ENCODE measurements around the gene RORC. TPM values are rescaled to one million over a fixed set of nuclear protein-coding genes. Genes with fewer than 3 reads are reported as not detected.

Gene RORC
- total and polyA plus RNA-seq, 2 experiments from 2014 or later, result not detected

GRCh38 chr1:151801846-151802245, 29.8 kb downstream of the RORC start:
- Histone ChIP-seq H2AFZ (no peak overlapping the region), H3K4me2 (ENCODE audit: unreplicated experiment) (no peak overlapping the region), H3K4me3 (no peak overlapping the region), H3K79me2 (ENCODE audit: insufficient read depth) (no peaks in the 10 kb centered on the region), H3K36me3 (ENCODE audit: low read depth) (no peaks in the 10 kb centered on the region), H3K27me3 (replicated peaks; ENCODE audit: insufficient read depth) (peaks cover 49% of the 10 kb centered on the region), H3K4me1 (ENCODE audit: insufficient read depth) (no peaks in the 10 kb centered on the region), H3K9me2 (ENCODE audit: insufficient read depth) (no peaks in the 10 kb centered on the region), H3K27ac (no peak overlapping the region), H3K9me3 (ENCODE audit: low read depth) (no peaks in the 10 kb centered on the region), H3F3A (ENCODE audit: insufficient read depth) (no peaks in the 10 kb centered on the region), H4K20me1 (ENCODE audit: insufficient read depth) (no peaks in the 10 kb centered on the region), H3K9ac (no peak overlapping the region)
- TF ChIP-seq EZH2 (IDR thresholded peaks at IDR 0.05; ENCODE audit: insufficient read depth, poor library complexity, severe bottlenecking) (no peak), EZH2phosphoT487 (IDR thresholded peaks at IDR 0.05; ENCODE audit: insufficient read depth, low read depth) (no peak)
- in situ Hi-C loops (cut with MboI), result no loop called here
- WGBS, 2 experiments (ENCODE audit: low coverage in 1 of 2, low lambda C conversion rate in 2 of 2, missing lambda C conversion rate in 2 of 2), result 66 to 74% methylated on average over 7 of the region's 7 CpGs
- no peak for DNase-seq

GRCh38 chr1:151801310-151801820, 30.2 kb downstream of the RORC start:
- DNase-seq, result no peak
- H3K9me3 ChIP-seq (ENCODE audit: low read depth), result no peaks in the 10 kb centered on the region
- no peak overlapping the region for H2AFZ ChIP-seq
- H3K36me3 ChIP-seq (ENCODE audit: low read depth), result no peaks in the 10 kb centered on the region
- H3K79me2 ChIP-seq (ENCODE audit: insufficient read depth), result no peaks in the 10 kb centered on the region
- no peaks in the 10 kb centered on the region for H3F3A ChIP-seq (ENCODE audit: insufficient read depth)
- peaks cover 49% of the 10 kb centered on the region for H3K27me3 ChIP-seq (replicated peaks; ENCODE audit: insufficient read depth)
- H3K27ac ChIP-seq, result no peak overlapping the region
- in situ Hi-C loops (cut with MboI), result no loop called here
- no peak overlapping the region for H3K4me2 ChIP-seq (ENCODE audit: unreplicated experiment)
- H3K9ac ChIP-seq, result no peak overlapping the region
- no peaks in the 10 kb centered on the region for H4K20me1 ChIP-seq (ENCODE audit: insufficient read depth)
- no peak overlapping the region for H3K4me3 ChIP-seq
- no peak for TF ChIP-seq EZH2phosphoT487 (IDR thresholded peaks at IDR 0.05; ENCODE audit: insufficient read depth, low read depth)
- no peak for TF ChIP-seq EZH2 (IDR thresholded peaks at IDR 0.05; ENCODE audit: insufficient read depth, poor library complexity, severe bottlenecking)
- no peaks in the 10 kb centered on the region for H3K4me1 ChIP-seq (ENCODE audit: insufficient read depth)
- no peaks in the 10 kb centered on the region for H3K9me2 ChIP-seq (ENCODE audit: insufficient read depth)
- whole genome bisulfite sequencing, 2 experiments (ENCODE audit: low coverage in 1 of 2, low lambda C conversion rate in 2 of 2, missing lambda C conversion rate in 2 of 2), result 80 to 89% methylated on average over 12 of the region's 12 CpGs

- in situ Hi-C loops (cut with MboI), result no loop called here
- WGBS, 2 experiments (ENCODE audit: low coverage in 1 of 2, low lambda C conversion rate in 2 of 2, missing lambda C conversion rate in 2 of 2), result 26 to 29% methylated on average over 8 of the region's 8 CpGs
- no peaks in the 10 kb centered on the region for H3K9me3 ChIP-seq (ENCODE audit: low read depth)
- no peaks in the 10 kb centered on the region for H3K9me2 ChIP-seq (ENCODE audit: insufficient read depth)
- no peak overlapping the region for H3K4me2 ChIP-seq (ENCODE audit: unreplicated experiment)
- no peaks in the 10 kb centered on the region for H3K36me3 ChIP-seq (ENCODE audit: low read depth)
- no peak for DNase-seq
- H3F3A ChIP-seq (ENCODE audit: insufficient read depth), result no peaks in the 10 kb centered on the region
- no peak overlapping the region for H3K4me3 ChIP-seq
- H3K4me1 ChIP-seq (ENCODE audit: insufficient read depth), result no peaks in the 10 kb centered on the region
- no peak overlapping the region for H2AFZ ChIP-seq
- H4K20me1 ChIP-seq (ENCODE audit: insufficient read depth), result no peaks in the 10 kb centered on the region
- H3K79me2 ChIP-seq (ENCODE audit: insufficient read depth), result no peaks in the 10 kb centered on the region
- no peak for TF ChIP-seq EZH2phosphoT487 (IDR thresholded peaks at IDR 0.05; ENCODE audit: insufficient read depth, low read depth)
- no peak for TF ChIP-seq EZH2 (IDR thresholded peaks at IDR 0.05; ENCODE audit: insufficient read depth, poor library complexity, severe bottlenecking)
- peaks cover 49% of the 10 kb centered on the region for H3K27me3 ChIP-seq (replicated peaks; ENCODE audit: insufficient read depth)
- no peak overlapping the region for H3K9ac ChIP-seq
- H3K27ac ChIP-seq, result no peak overlapping the region
Observed at GRCh38 chr1:151800830-151801229, 30.8 kb downstream of the RORC start.

GRCh38 chr1:151799179-151800022, 32.2 kb downstream of the RORC start:
- no peak overlapping the region for H3K4me2 ChIP-seq (ENCODE audit: unreplicated experiment)
- no peaks in the 10 kb centered on the region for H3K79me2 ChIP-seq (ENCODE audit: insufficient read depth)
- peaks cover 45% of the 10 kb centered on the region for H3K27me3 ChIP-seq (replicated peaks; ENCODE audit: insufficient read depth)

More at GRCh38 chr1:151799179-151800022, 32.2 kb downstream of the RORC start:
- Histone ChIP-seq H3K27ac (no peak overlapping the region), H3K36me3 (ENCODE audit: low read depth) (no peaks in the 10 kb centered on the region), H3K9me3 (ENCODE audit: low read depth) (no peaks in the 10 kb centered on the region), H3F3A (ENCODE audit: insufficient read depth) (no peaks in the 10 kb centered on the region), H3K4me3 (no peak overlapping the region), H2AFZ (no peak overlapping the region), H3K9ac (no peak overlapping the region), H3K9me2 (ENCODE audit: insufficient read depth) (no peaks in the 10 kb centered on the region), H3K4me1 (ENCODE audit: insufficient read depth) (no peaks in the 10 kb centered on the region), H4K20me1 (ENCODE audit: insufficient read depth) (no peaks in the 10 kb centered on the region)
- TF ChIP-seq EZH2 (IDR thresholded peaks at IDR 0.05; ENCODE audit: insufficient read depth, poor library complexity, severe bottlenecking), result no peak
- TF ChIP-seq EZH2phosphoT487 (IDR thresholded peaks at IDR 0.05; ENCODE audit: insufficient read depth, low read depth), result no peak
- in situ Hi-C loops (cut with MboI), result no loop called here
- DNase-seq, result peak; percentile 21
- WGBS, 2 experiments (ENCODE audit: low coverage in 1 of 2, low lambda C conversion rate in 2 of 2, missing lambda C conversion rate in 2 of 2), result 32 to 38% methylated on average over 9 of the region's 9 CpGs

Measured in GM23248 (cell line).